Measurements from ENCODE around the gene BLM. TPM values are rescaled to one million over a fixed set of nuclear protein-coding genes. Genes with fewer than 3 reads are reported as not detected.

Gene BLM
- total RNA-seq, 1 experiment from 2014 or later: 41.3 TPM

DNA sequence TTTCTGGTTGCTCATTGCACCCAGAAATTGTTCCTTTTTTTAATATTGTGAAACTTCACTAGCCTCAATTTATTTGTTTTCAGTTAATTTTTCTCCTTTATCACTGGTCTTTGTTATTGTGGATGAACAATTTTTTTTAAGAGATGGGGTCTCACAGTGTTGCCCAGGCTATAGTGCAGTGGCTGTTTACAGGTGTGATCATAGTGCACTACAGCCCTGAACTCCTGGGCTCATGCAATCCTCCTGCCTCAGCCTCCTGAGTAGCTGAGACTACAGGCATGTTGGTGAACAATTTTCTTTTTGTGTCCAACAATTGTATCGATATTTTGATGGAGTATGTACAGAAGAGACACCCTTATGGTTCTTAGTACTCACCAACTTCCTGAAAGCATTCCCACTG lies 26.3 kb downstream of the BLM start:
- H3K79me2 ChIP-seq (ENCODE audit: insufficient read depth, low read length): peaks cover 10% of the 10 kb centered on the region; the same call in 1 of the 2 replicates
- no peak overlapping the region for H3K9ac ChIP-seq (ENCODE audit: extremely low read depth, insufficient read length, low read length)

More for the DNA sequence above, 26.3 kb downstream of the BLM start:
- no peak overlapping the region for H2BK120ac ChIP-seq (ENCODE audit: low read depth, low read length, poor library complexity, severe bottlenecking)
- no peak overlapping the region for H3K27ac ChIP-seq (ENCODE audit: insufficient read length, low read depth, low read length)
- no peak overlapping the region for H2BK20ac ChIP-seq (ENCODE audit: low read depth, low read length, poor library complexity, severe bottlenecking)
- H2AFZ ChIP-seq (ENCODE audit: low read length): no peak overlapping the region
- H4K91ac ChIP-seq (ENCODE audit: insufficient read length, low read depth, low read length): no peak overlapping the region
- no peak overlapping the region for H3K14ac ChIP-seq (ENCODE audit: insufficient read depth, low read length)
- no peak overlapping the region for H4K8ac ChIP-seq (replicated peaks; ENCODE audit: insufficient read length, low read depth, low read length)
- H3T11ph ChIP-seq (ENCODE audit: low read length): no peak overlapping the region
- H2BK15ac ChIP-seq (ENCODE audit: low read depth, low read length): no peak overlapping the region
- H3K4me1 ChIP-seq (ENCODE audit: insufficient read depth, low read length): no peaks in the 10 kb centered on the region
- H2BK12ac ChIP-seq (ENCODE audit: insufficient read length, low read depth, low read length): no peak overlapping the region
- no peak overlapping the region for H4K5ac ChIP-seq (ENCODE audit: insufficient read length, low read depth, low read length)
- H3K23ac ChIP-seq (ENCODE audit: insufficient read length, low read depth, low read length): no peak overlapping the region
- no peak overlapping the region for H3K4ac ChIP-seq (ENCODE audit: low read depth, low read length)
- H3K9me3 Mint-ChIP-seq: no peaks in the 10 kb centered on the region
- H4K20me1 ChIP-seq (ENCODE audit: control insufficient read depth, insufficient read depth, insufficient read length): no peaks in the 10 kb centered on the region
- no peak overlapping the region for H3K18ac ChIP-seq (ENCODE audit: insufficient read length, low read depth, low read length)
- WGBS (ENCODE audit: extremely low coverage, insufficient read length, low lambda C conversion rate): no CpG with 5 or more reads among the region's 1 CpG
- H2AK5ac ChIP-seq (ENCODE audit: insufficient read length, low read length): no peak overlapping the region
- DNase-seq: no peak
- H2BK5ac ChIP-seq (ENCODE audit: insufficient read length, low read length): no peak overlapping the region
- H3K23me2 ChIP-seq (ENCODE audit: insufficient read length, low read depth, low read length, poor library complexity, severe bottlenecking): no peaks in the 10 kb centered on the region
- TF ChIP-seq CTCF (conservative IDR thresholded peaks at IDR 0.05): no peak
- H3K9me3 ChIP-seq (ENCODE audit: control insufficient read depth, low read depth, low read length): no peaks in the 10 kb centered on the region
- H3K56ac ChIP-seq (ENCODE audit: insufficient read length, low read depth, low read length): no peak overlapping the region
- no peak overlapping the region for H3K4me2 ChIP-seq (ENCODE audit: insufficient read depth, insufficient read length, low read length)
- no peaks in the 10 kb centered on the region for H3K27me3 ChIP-seq (ENCODE audit: insufficient read depth, low read length)
- no peaks in the 10 kb centered on the region for H3K27me3 Mint-ChIP-seq (ENCODE audit: low read depth)
- peaks cover 5 to 16% (median 5%) of the 10 kb centered on the region in 3 experiments for H3K36me3 Mint-ChIP-seq (ENCODE audit: insufficient read depth in 1 of 3, low read depth in 3 of 3)
- H3K4me1 Mint-ChIP-seq: no peaks in the 10 kb centered on the region
- H3K79me1 ChIP-seq (ENCODE audit: insufficient read depth, low read depth, low read length, poor library complexity, severe bottlenecking): no peaks in the 10 kb centered on the region
- H3K27ac Mint-ChIP-seq: no peak overlapping the region
- no peak overlapping the region for H3K4me3 Mint-ChIP-seq

Measured in H9 (cell line).